Tibial nerve (tissue), 4 donors: Measurements from ENCODE around the gene CCNY. TPM values are rescaled to one million over a fixed set of nuclear protein-coding genes. Genes with fewer than 3 reads are reported as not detected.

Experiments
- DNase-seq, 2 donors: peaks; one replicate each; pipeline ENCODE4 v3.0.0-alpha.2; 2019; ENCODE audit warnings: low spot score in 2 of 2
- H3K27ac ChIP-seq, 4 donors: fragments of 200-600 bp; sonication (generic) in 3 of 4; one replicate each; pipeline ENCODE4 v1.5.1; 2017 to 2019; ENCODE audit warnings: mild to moderate bottlenecking in 1 of 4
- H3K27me3 ChIP-seq, 2 donors: fragments of 200-600 bp; sonication (generic) in 1 of 2; one replicate each; pipeline versions ENCODE4 v1.5.1 to v1.6.0; 2017 to 2019
- H3K36me3 ChIP-seq, 3 donors: fragments of 200-600 bp; sonication (generic); one replicate each; pipeline ENCODE4 v1.5.1; 2018 to 2019
- H3K4me1 ChIP-seq, 4 donors: fragments of 200-600 bp; sonication (generic) in 3 of 4; one replicate each; pipeline ENCODE4 v1.5.1; 2017 to 2019
- H3K4me3 ChIP-seq, 4 donors: fragments of 200-600 bp; sonication (generic) in 3 of 4; one replicate each; pipeline ENCODE4 v1.5.1; 2017 to 2019; ENCODE audit warnings: mild to moderate bottlenecking in 1 of 4, moderate library complexity in 1 of 4
- H3K9me3 ChIP-seq, 4 donors: fragments of 200-600 bp; sonication (generic) in 3 of 4; one replicate each; pipeline ENCODE4 v1.5.1; 2017 to 2019
- CTCF ChIP-seq, 5 experiments: fragments of 200-600 bp in 3 of 5; fragments of 450-650 bp in 2 of 5; sonication (generic) in 3 of 5; IDR thresholded peaks; one replicate each; pipeline ENCODE4 v1.5.1; 2016 to 2019; ENCODE audit warnings: antibody characterized with exemption in 5 of 5, mild to moderate bottlenecking in 3 of 5, moderate library complexity in 2 of 5
- EP300 ChIP-seq, 2 donors: sonication (generic); formaldehyde crosslinking; IDR thresholded peaks; one replicate each; pipeline ENCODE4 v1.6.1; 2017; ENCODE audit warnings: antibody characterized with exemption in 2 of 2, mild to moderate bottlenecking in 1 of 2
- POLR2A ChIP-seq, 2 donors: fragments of 450-650 bp; IDR thresholded peaks; one replicate each; pipeline ENCODE4 v1.6.1; 2017; ENCODE audit warnings: antibody characterized with exemption in 2 of 2, mild to moderate bottlenecking in 2 of 2, moderate library complexity in 2 of 2
- WGBS, 2 donors: methylation state at CpG; one replicate each; pipeline ENCODE4 v1.1.5; 2018; 5-methylcytosine and 5-hydroxymethylcytosine counted together
- total RNA-seq, 4 donors: library from RNA; depleted of rRNA; stranded (reverse); fragments of >200 nt; gene quantifications; one replicate each; pipeline ENCODE4 v1.1.0, GENCODE V29; 2016

Gene CCNY
- total RNA-seq, 4 donors from 2014 or later, result 24.3 to 27.6 (median 26.5) TPM

DNA sequence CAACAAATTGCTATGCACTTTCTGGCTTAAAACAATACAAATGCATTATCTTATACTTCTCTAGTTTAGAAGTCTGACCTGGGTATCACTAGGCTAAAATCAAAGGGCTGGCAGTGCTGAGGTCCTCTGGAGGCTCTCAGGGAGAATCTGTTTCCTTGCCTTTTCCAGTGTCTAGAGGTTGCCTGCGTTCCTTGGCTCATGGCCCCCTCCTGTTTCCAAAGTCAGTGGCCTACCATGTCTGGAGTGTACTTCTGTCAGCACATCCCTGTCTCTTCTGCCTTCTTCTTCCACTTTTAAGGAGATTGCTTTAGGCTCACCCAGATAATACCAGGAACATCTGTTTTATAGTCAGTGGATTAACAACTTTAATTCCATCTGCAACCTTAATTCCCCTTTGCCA lies 52.4 kb downstream of the CCNY start:
- 92 to 96% methylated on average over 1 of the region's 1 CpG for WGBS, 2 donors
- H3K4me3 ChIP-seq, result no peak overlapping the region
- peaks cover 0 to 52% (median 7%) of the 10 kb centered on the region in 4 donors for H3K4me1 ChIP-seq
- no peaks in the 10 kb centered on the region for H3K27me3 ChIP-seq
- no peak for TF ChIP-seq EP300 (IDR thresholded peaks at IDR 0.05)
- no peak for TF ChIP-seq CTCF (IDR thresholded peaks at IDR 0.05)
- TF ChIP-seq POLR2A (IDR thresholded peaks at IDR 0.05), result no peak
- no peaks in the 10 kb centered on the region for H3K36me3 ChIP-seq
- no peak for DNase-seq
- peaks cover 0 to 10% (median 2%) of the 10 kb centered on the region in 4 donors for H3K9me3 ChIP-seq
- H3K27ac ChIP-seq, result no peak overlapping the region

DNA sequence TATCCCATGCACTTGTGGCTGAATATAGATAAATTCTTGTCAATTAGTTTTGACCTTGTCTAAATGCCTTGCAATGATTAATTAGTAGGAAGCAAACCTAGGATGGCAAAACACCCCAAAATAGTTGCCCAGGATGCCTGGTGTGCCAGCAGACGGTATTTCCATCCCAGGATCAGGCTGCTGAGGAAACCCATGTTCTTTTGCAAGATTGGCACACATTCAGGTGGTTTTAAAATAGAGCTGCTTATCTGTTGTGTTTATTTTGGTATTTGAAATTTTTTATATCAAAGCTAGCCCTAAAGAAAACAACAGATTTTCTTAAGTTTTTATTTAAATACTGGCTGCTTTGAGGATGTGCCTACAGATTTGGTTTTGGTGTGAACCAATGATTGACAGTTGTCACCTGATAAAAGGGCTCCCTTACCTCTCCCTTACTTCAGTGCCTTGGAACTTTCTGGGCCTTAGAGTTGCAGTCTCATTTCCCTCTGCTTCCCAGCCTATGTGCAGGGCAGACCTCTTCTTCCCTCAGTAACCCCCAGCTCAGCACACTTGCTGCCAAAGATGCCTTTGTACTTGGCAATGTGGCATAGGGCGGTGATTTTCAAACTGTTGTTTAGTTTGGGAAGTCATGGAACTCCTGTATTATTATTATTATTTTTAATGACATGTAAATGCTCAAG lies 54.0 kb downstream of the CCNY start:
- Histone ChIP-seq H3K9me3 (peaks cover 0 to 10% (median 2%) of the 10 kb centered on the region in 4 donors), H3K27ac (no peak overlapping the region), H3K27me3 (no peaks in the 10 kb centered on the region), H3K4me1 (peaks cover 0 to 58% (median 20%) of the 10 kb centered on the region in 4 donors), H3K4me3 (no peak overlapping the region), H3K36me3 (no peaks in the 10 kb centered on the region)
- TF ChIP-seq EP300 (IDR thresholded peaks at IDR 0.05), result no peak
- no peak for TF ChIP-seq CTCF (IDR thresholded peaks at IDR 0.05)
- TF ChIP-seq POLR2A (IDR thresholded peaks at IDR 0.05), result no peak
- DNase-seq, result no peak
- WGBS, 2 donors, result 73 to 80% methylated on average over 2 of the region's 2 CpGs

GRCh38 chr10:35390843-35391152 lies 54.5 kb downstream of the CCNY start:
- H3K4me3 ChIP-seq, result no peak overlapping the region
- H3K9me3 ChIP-seq, result peaks cover 0 to 10% (median 2%) of the 10 kb centered on the region in 4 donors
- WGBS, 2 donors, result 97 to 98% methylated on average over 2 of the region's 2 CpGs
- no peak overlapping the region for H3K27ac ChIP-seq
- peaks cover 0 to 62% (median 20%) of the 10 kb centered on the region in 4 donors for H3K4me1 ChIP-seq
- TF ChIP-seq EP300 (IDR thresholded peaks at IDR 0.05), result no peak
- TF ChIP-seq CTCF (IDR thresholded peaks at IDR 0.05), result no peak
- no peak for TF ChIP-seq POLR2A (IDR thresholded peaks at IDR 0.05)
- H3K27me3 ChIP-seq, result no peaks in the 10 kb centered on the region
- DNase-seq, result no peak
- no peaks in the 10 kb centered on the region for H3K36me3 ChIP-seq

DNA sequence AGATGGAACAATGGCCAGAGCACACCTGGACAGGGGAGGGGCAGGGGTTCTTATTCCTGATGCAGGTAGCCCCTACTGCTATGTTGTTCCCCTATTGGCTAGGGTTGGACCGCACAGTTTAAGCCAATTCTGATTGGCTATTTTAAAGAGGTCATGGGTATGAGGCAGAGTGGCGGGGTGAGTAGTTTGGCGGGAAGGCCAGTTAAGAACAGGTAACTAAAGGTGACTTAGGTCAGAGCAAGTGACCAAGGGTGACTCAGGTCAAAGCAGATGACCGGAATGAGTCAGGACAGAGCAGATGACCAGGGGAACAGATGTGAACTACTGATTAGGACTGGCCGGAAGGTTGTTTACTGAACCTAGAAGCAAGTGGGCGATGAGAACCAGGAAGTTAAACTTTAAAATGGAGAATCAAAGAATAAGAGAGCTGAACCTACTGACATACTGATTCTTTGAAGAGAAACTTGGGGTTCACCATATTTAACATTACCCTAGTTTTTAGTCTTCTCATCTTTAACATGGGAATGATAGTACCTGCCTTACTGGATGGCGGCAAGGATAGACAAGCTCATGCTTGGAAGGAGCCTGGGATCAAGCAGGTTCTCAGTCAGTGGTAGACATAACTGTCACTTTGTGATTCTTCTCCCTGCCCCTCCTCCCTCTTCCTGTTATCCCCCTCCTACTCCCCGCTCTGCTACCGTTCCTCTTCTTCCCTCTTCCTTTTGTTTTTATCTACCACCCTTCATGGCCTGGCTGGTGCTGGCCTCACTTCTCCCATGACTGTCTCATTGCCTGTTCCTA lies 55.0 kb downstream of the CCNY start:
- Histone ChIP-seq H3K36me3 (no peaks in the 10 kb centered on the region), H3K4me1 (peaks cover 0 to 67% (median 19%) of the 10 kb centered on the region in 4 donors), H3K27ac (no peak overlapping the region), H3K4me3 (no peak overlapping the region), H3K9me3 (peaks cover 0 to 10% (median 2%) of the 10 kb centered on the region in 4 donors), H3K27me3 (no peaks in the 10 kb centered on the region)
- 90 to 91% methylated on average over 9 of the region's 9 CpGs for WGBS, 2 donors
- TF ChIP-seq EP300 (IDR thresholded peaks at IDR 0.05), result no peak
- no peak for TF ChIP-seq POLR2A (IDR thresholded peaks at IDR 0.05)
- no peak for TF ChIP-seq CTCF (IDR thresholded peaks at IDR 0.05)
- DNase-seq, result no peak

DNA sequence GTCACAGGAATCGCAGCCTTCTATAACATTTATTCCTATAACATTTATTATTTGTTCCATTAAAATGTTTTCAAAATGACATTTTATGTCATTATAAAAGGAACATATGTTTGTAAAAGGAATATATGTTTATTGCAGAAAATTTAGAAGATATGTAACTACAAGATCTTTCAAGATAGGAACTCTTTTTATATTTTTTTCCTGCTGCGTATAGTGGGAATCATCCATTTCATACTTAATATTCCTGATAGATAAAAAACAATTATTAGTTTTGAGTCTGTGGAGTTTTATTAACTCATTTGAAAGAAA lies 55.6 kb downstream of the CCNY start:
- Histone ChIP-seq H3K36me3 (no peaks in the 10 kb centered on the region), H3K4me3 (no peak overlapping the region), H3K9me3 (peaks cover 0 to 10% (median 2%) of the 10 kb centered on the region in 4 donors), H3K27ac (no peak overlapping the region), H3K4me1 (peaks cover 0 to 67% (median 17%) of the 10 kb centered on the region in 4 donors), H3K27me3 (no peaks in the 10 kb centered on the region)
- no peak for DNase-seq
- TF ChIP-seq EP300 (IDR thresholded peaks at IDR 0.05) (no peak), CTCF (IDR thresholded peaks at IDR 0.05) (no peak), POLR2A (IDR thresholded peaks at IDR 0.05) (no peak)
- 96 to 99% methylated on average over 2 of the region's 2 CpGs for WGBS, 2 donors
